Endothelial cell of umbilical vein (primary cell): Measurements from ENCODE around the gene GNAO1.

Source experiments
- CTCF ChIP-seq, 2 donors: IDR thresholded peaks; 1 replicate in 1 of 2; 2 replicates in 1 of 2; pipeline ENCODE4 v1.5.1; 2011; ENCODE audit warnings: low read length in 2 of 2, mild to moderate bottlenecking in 2 of 2, moderate library complexity in 2 of 2, control low read depth in 1 of 2, inconsistent platforms in 1 of 2, low read depth in 1 of 2; ENCODE audit not compliant: insufficient read depth in 1 of 2; ENCODE audit errors: extremely low read depth in 1 of 2
- POLR2A ChIP-seq: IDR thresholded peaks from 2 replicates; pipeline ENCODE4 v1.6.1; 2012; ENCODE audit warnings: low read depth, mild to moderate bottlenecking, control low read depth, low read length

GRCh38 chr16:56317998-56318826 lies 126.9 kb downstream of the GNAO1 start:
- peak; percentile 89 to 94 for TF ChIP-seq CTCF (IDR thresholded peaks at IDR 0.05; ENCODE audit: extremely low read depth in 1 of 2, insufficient read depth in 1 of 2, low read depth in 1 of 2, low read length in 2 of 2)
- no peak for TF ChIP-seq POLR2A
